ENCODE results near the gene SMARCC1. TPM values are rescaled to one million over a fixed set of nuclear protein-coding genes. Genes with fewer than 3 reads are reported as not detected.

The SMARCC1 gene
- total RNA-seq, 1 experiment from 2014 or later, result 43.1 TPM

- ATAC-seq (no peak), DNase-seq (no peak)
- no peak overlapping the region for H3K4me3 ChIP-seq (ENCODE audit: low read length)
- no peaks in the 10 kb centered on the region for H3K4me1 ChIP-seq (ENCODE audit: insufficient read depth, low read length)
- no peaks in the 10 kb centered on the region for H3K36me3 ChIP-seq (ENCODE audit: low read depth, low read length)
- no peak overlapping the region for H3K4me2 ChIP-seq (ENCODE audit: low read length)
- H3F3A ChIP-seq (ENCODE audit: low read length, unreplicated experiment), result no peaks in the 10 kb centered on the region
- CTCF ChIA-PET, result no interaction called here
- intact Hi-C loops (cut with micrococcal nuclease), result no loop called here
- H3K9ac ChIP-seq (ENCODE audit: low read length), result no peak overlapping the region
- no peaks in the 10 kb centered on the region for H4K20me1 ChIP-seq (ENCODE audit: low read length)
- POLR2A ChIA-PET (ENCODE audit: unreplicated experiment), result no interaction called here
- no peaks in the 10 kb centered on the region for H3K9me3 ChIP-seq (ENCODE audit: low read length)
- no peak overlapping the region for H3K27ac ChIP-seq (ENCODE audit: low read length)
- H3K27me3 ChIP-seq (ENCODE audit: low read length), result no peaks in the 10 kb centered on the region
- TF ChIP-seq EZH2phosphoT487 (IDR thresholded peaks at IDR 0.05; ENCODE audit: borderline replicate concordance, low read length), result no peak
- TF ChIP-seq CTCF (conservative IDR thresholded peaks at IDR 0.05; ENCODE audit: low read depth, low read length), result no peak
- no peak for TF ChIP-seq EZH2 (IDR thresholded peaks at IDR 0.05; ENCODE audit: low read length, unreplicated experiment)
- H2AFZ ChIP-seq (ENCODE audit: low read length), result no peak overlapping the region
- no peaks in the 10 kb centered on the region for H3K79me2 ChIP-seq (ENCODE audit: low read length)
- BruUV-seq (replicated peaks), result no TSS peak
- no peaks in the 10 kb centered on the region for H3K9me2 ChIP-seq (replicated peaks; ENCODE audit: low read length)
Measured at GRCh38 chr3:47568901-47569300, 212.8 kb downstream of the SMARCC1 start.

GRCh38 chr3:47567149-47567548, 214.5 kb downstream of the SMARCC1 start:
- Histone ChIP-seq H3K79me2 (ENCODE audit: low read length) (no peaks in the 10 kb centered on the region), H3K9me3 (ENCODE audit: low read length) (no peaks in the 10 kb centered on the region), H3K9me2 (replicated peaks; ENCODE audit: low read length) (no peaks in the 10 kb centered on the region), H3K4me1 (ENCODE audit: insufficient read depth, low read length) (no peaks in the 10 kb centered on the region), H3K36me3 (ENCODE audit: low read depth, low read length) (no peaks in the 10 kb centered on the region), H3K27ac (ENCODE audit: low read length) (no peak overlapping the region), H4K20me1 (ENCODE audit: low read length) (no peaks in the 10 kb centered on the region), H3F3A (ENCODE audit: low read length, unreplicated experiment) (no peaks in the 10 kb centered on the region), H3K9ac (ENCODE audit: low read length) (no peak overlapping the region), H3K4me3 (ENCODE audit: low read length) (no peak overlapping the region), H2AFZ (ENCODE audit: low read length) (no peak overlapping the region), H3K27me3 (ENCODE audit: low read length) (no peaks in the 10 kb centered on the region), H3K4me2 (ENCODE audit: low read length) (no peak overlapping the region)
- intact Hi-C loops (cut with micrococcal nuclease), result no loop called here
- TF ChIP-seq EZH2 (IDR thresholded peaks at IDR 0.05; ENCODE audit: low read length, unreplicated experiment) (no peak), CTCF (conservative IDR thresholded peaks at IDR 0.05; ENCODE audit: low read depth, low read length) (no peak), EZH2phosphoT487 (IDR thresholded peaks at IDR 0.05; ENCODE audit: borderline replicate concordance, low read length) (no peak)
- ChIA-PET CTCF (no interaction called here), POLR2A (ENCODE audit: unreplicated experiment) (no interaction called here)
- DNase-seq (no peak), ATAC-seq (no peak)
- no TSS peak for BruUV-seq (replicated peaks)

- H3F3A ChIP-seq (ENCODE audit: low read length, unreplicated experiment), result no peaks in the 10 kb centered on the region
- no peak overlapping the region for H3K9ac ChIP-seq (ENCODE audit: low read length)
- no peaks in the 10 kb centered on the region for H4K20me1 ChIP-seq (ENCODE audit: low read length)
- DNase-seq (no peak), ATAC-seq (no peak)
- H2AFZ ChIP-seq (ENCODE audit: low read length), result no peak overlapping the region
- no peak overlapping the region for H3K4me2 ChIP-seq (ENCODE audit: low read length)
- H3K27ac ChIP-seq (ENCODE audit: low read length), result no peak overlapping the region
- no peak for TF ChIP-seq EZH2 (IDR thresholded peaks at IDR 0.05; ENCODE audit: low read length, unreplicated experiment)
- H3K79me2 ChIP-seq (ENCODE audit: low read length), result no peaks in the 10 kb centered on the region
- POLR2A ChIA-PET (ENCODE audit: unreplicated experiment), result no interaction called here
- CTCF ChIA-PET, result no interaction called here
- H3K9me2 ChIP-seq (replicated peaks; ENCODE audit: low read length), result no peaks in the 10 kb centered on the region
- H3K4me3 ChIP-seq (ENCODE audit: low read length), result no peak overlapping the region
- H3K4me1 ChIP-seq (ENCODE audit: insufficient read depth, low read length), result no peaks in the 10 kb centered on the region
- intact Hi-C loops (cut with micrococcal nuclease), result no loop called here
- H3K36me3 ChIP-seq (ENCODE audit: low read depth, low read length), result no peaks in the 10 kb centered on the region
- no peaks in the 10 kb centered on the region for H3K27me3 ChIP-seq (ENCODE audit: low read length)
- no peaks in the 10 kb centered on the region for H3K9me3 ChIP-seq (ENCODE audit: low read length)
- BruUV-seq (replicated peaks), result no TSS peak
Measured at GRCh38 chr3:47566667-47567066, 215.0 kb downstream of the SMARCC1 start.
